DOHH2 (cell line): ENCODE data around the gene RASAL3.

Experiments used
- H3F3A ChIP-seq: fragments of 200-600 bp; sonication (generic), shearing (Covaris generic); 2 replicates; pipeline ENCODE4 v1.6.0; 2016; ENCODE audit warnings: antibody characterized with exemption, mild to moderate bottlenecking; ENCODE audit not compliant: control insufficient read depth, insufficient read depth
- H3K27ac ChIP-seq: fragments of 200-600 bp; sonication (generic); 2 replicates; pipeline ENCODE4 v1.5.1; 2014; ENCODE audit warnings: low read depth, mild to moderate bottlenecking, low read length, moderate library complexity
- H3K27me3 ChIP-seq: fragments of 200-600 bp; sonication (generic); 2 replicates; pipeline ENCODE4 v1.6.1; 2014; ENCODE audit warnings: mild to moderate bottlenecking, low read length, mixed read lengths; ENCODE audit not compliant: control insufficient read depth
- H3K36me3 ChIP-seq: fragments of 200-600 bp; sonication (generic); 2 replicates; pipeline ENCODE4 v1.6.1; 2014; ENCODE audit warnings: mild to moderate bottlenecking, low read length, moderate library complexity, mixed read lengths; ENCODE audit not compliant: control insufficient read depth
- H3K4me1 ChIP-seq: fragments of 200-600 bp; sonication (generic); 2 replicates; pipeline ENCODE4 v1.6.1; 2014; ENCODE audit warnings: mild to moderate bottlenecking, low read length, mixed read lengths; ENCODE audit not compliant: control insufficient read depth
- H3K4me2 ChIP-seq: fragments of 200-600 bp; sonication (generic); 2 replicates; pipeline ENCODE4 v1.6.0; 2014; ENCODE audit warnings: mild to moderate bottlenecking, low read length, moderate library complexity
- H3K4me3 ChIP-seq: fragments of 200-600 bp; sonication (generic); 2 replicates; pipeline ENCODE4 v1.5.1; 2014; ENCODE audit warnings: mild to moderate bottlenecking, low read length, mixed read lengths
- H3K79me2 ChIP-seq: fragments of 200-600 bp; sonication (generic); 2 replicates; pipeline ENCODE4 v1.6.1; 2014; ENCODE audit warnings: mild to moderate bottlenecking, low read length, mixed read lengths; ENCODE audit not compliant: control insufficient read depth
- H3K9me2 ChIP-seq: fragments of 200-600 bp; sonication (generic); replicated peaks from 2 replicates; pipeline ENCODE4 v1.6.1; 2014; ENCODE audit warnings: mild to moderate bottlenecking, low read length, mixed read lengths; ENCODE audit not compliant: control insufficient read depth
- H3K9me3 ChIP-seq: fragments of 200-600 bp; sonication (generic); 2 replicates; pipeline ENCODE4 v1.6.1; 2014; ENCODE audit warnings: antibody characterized with exemption, low read length, mixed read lengths; ENCODE audit not compliant: control insufficient read depth, insufficient read depth
- H4K20me1 ChIP-seq: fragments of 200-600 bp; sonication (generic); 2 replicates; pipeline ENCODE4 v1.6.0; 2014; ENCODE audit warnings: low read depth, mild to moderate bottlenecking, antibody characterized with exemption, low read length, moderate library complexity; ENCODE audit not compliant: control insufficient read depth, insufficient read depth
- EZH2phosphoT487 ChIP-seq: fragments of 200-600 bp; sonication (generic); IDR thresholded peaks from 2 replicates; pipeline ENCODE4 v1.6.1; 2017; ENCODE audit warnings: borderline replicate concordance, mild to moderate bottlenecking, antibody characterized with exemption, low read length, moderate library complexity, mixed read lengths
- TF ChIP-seq, protein P1 (sequence below): fragments of 200-600 bp; sonication (generic); IDR thresholded peaks from one replicate; pipeline ENCODE4 v1.5.1; 2014; ENCODE audit warnings: antibody characterized with exemption, mild to moderate bottlenecking, low read depth, low read length; ENCODE audit not compliant: poor library complexity, severe bottlenecking

RASAL3 gene

DNA sequence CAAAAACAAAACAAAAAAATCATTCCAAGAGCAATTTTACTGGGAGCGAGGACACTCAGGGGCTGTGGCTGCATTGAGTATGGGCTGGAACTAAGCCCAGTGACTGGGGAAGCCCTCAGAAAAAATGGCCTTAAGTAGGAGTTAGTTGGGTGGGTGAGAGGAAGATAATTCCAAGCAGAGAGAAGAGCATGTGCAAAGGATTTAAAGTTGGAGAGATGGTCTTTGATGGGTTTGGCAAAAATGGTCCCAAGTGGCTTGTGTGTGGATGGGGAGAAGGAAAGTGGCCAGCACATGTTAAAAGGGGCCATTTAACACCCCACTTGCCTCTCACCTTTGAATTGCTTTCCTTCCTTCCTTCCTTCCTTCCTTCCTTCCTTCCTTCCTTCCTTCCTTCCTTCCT lies 37.3 kb upstream of the RASAL3 start:
- TF ChIP-seq EZH2phosphoT487, result no peak
- TF ChIP-seq, protein P1, sequence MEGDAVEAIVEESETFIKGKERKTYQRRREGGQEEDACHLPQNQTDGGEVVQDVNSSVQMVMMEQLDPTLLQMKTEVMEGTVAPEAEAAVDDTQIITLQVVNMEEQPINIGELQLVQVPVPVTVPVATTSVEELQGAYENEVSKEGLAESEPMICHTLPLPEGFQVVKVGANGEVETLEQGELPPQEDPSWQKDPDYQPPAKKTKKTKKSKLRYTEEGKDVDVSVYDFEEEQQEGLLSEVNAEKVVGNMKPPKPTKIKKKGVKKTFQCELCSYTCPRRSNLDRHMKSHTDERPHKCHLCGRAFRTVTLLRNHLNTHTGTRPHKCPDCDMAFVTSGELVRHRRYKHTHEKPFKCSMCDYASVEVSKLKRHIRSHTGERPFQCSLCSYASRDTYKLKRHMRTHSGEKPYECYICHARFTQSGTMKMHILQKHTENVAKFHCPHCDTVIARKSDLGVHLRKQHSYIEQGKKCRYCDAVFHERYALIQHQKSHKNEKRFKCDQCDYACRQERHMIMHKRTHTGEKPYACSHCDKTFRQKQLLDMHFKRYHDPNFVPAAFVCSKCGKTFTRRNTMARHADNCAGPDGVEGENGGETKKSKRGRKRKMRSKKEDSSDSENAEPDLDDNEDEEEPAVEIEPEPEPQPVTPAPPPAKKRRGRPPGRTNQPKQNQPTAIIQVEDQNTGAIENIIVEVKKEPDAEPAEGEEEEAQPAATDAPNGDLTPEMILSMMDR, result no peak
- no peaks in the 10 kb centered on the region for H3K79me2 ChIP-seq
- no peaks in the 10 kb centered on the region for H3K9me2 ChIP-seq
- no peak overlapping the region for H3K4me2 ChIP-seq
- no peak overlapping the region for H3K4me3 ChIP-seq
- H3K27me3 ChIP-seq, result no peaks in the 10 kb centered on the region
- no peaks in the 10 kb centered on the region for H3F3A ChIP-seq
- no peak overlapping the region for H3K27ac ChIP-seq
- H3K4me1 ChIP-seq, result no peaks in the 10 kb centered on the region
- H3K36me3 ChIP-seq, result no peaks in the 10 kb centered on the region
- no peaks in the 10 kb centered on the region for H4K20me1 ChIP-seq
- H3K9me3 ChIP-seq, result no peaks in the 10 kb centered on the region

DNA sequence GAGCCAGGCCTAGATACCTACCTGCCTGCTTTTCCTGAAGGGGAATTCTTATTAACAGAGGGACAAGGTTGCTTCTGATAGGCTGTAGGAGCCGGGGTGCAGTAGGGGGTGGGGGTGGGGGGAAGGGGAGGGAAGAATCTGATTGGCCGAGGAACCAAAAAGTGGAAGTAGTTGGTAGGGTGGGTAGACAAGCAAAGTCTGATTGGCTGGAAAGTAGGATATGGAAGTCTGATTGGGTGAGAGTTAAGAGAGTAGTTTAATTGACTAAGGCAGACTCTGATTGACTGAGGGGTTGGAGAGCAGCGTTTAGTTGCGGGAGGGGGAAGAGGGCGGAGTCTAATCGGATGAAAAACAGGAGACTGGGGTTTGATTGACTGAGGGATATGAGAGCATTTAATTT lies 34.6 kb upstream of the RASAL3 start:
- Histone ChIP-seq H3K4me3 (no peak overlapping the region), H3K9me3 (no peaks in the 10 kb centered on the region), H3K4me1 (no peaks in the 10 kb centered on the region), H3F3A (no peaks in the 10 kb centered on the region), H3K36me3 (no peaks in the 10 kb centered on the region), H3K79me2 (no peaks in the 10 kb centered on the region), H3K4me2 (no peak overlapping the region), H3K9me2 (no peaks in the 10 kb centered on the region), H3K27ac (no peak overlapping the region), H3K27me3 (no peaks in the 10 kb centered on the region), H4K20me1 (no peaks in the 10 kb centered on the region)
- TF ChIP-seq, protein P1, result no peak
- no peak for TF ChIP-seq EZH2phosphoT487

DNA sequence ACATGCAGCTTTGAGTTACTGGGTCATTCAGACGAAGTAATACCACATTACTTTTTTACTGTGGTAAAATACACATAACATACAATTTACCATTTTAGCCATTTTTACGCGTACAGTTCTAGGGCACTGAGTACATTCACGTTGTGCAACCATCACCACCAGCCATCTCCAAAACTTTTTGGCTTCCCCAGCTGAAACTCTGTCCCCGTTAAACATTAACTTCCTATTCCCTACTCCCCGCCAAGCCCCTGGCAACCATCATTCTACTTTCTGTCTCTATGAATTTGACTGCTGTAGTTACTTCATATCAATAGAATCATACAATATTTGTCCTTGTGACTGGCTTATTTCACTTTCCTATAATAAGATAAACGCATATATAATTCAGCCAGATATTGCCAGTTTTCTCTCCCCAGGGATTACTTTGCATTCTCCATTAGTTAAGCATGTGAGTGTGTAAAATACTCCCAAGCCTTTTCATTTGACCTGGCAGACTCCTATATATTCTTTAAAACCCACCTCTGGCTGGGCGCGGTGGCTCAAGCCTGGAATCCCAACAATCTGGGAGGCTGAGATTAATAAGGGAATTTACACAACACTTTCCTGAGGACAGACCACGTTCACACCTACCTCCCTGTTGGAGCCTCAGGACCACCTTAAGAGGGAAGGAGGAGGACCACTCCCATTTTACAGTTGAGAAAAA lies 34.0 kb upstream of the RASAL3 start:
- H3K79me2 ChIP-seq, result no peaks in the 10 kb centered on the region
- H3K9me2 ChIP-seq, result no peaks in the 10 kb centered on the region
- H3K4me1 ChIP-seq, result no peaks in the 10 kb centered on the region
- no peaks in the 10 kb centered on the region for H4K20me1 ChIP-seq
- H3K9me3 ChIP-seq, result no peaks in the 10 kb centered on the region
- H3K27me3 ChIP-seq, result no peaks in the 10 kb centered on the region
- TF ChIP-seq, protein P1, result no peak
- no peak for TF ChIP-seq EZH2phosphoT487
- H3K4me2 ChIP-seq, result no peak overlapping the region
- H3K36me3 ChIP-seq, result no peaks in the 10 kb centered on the region
- H3F3A ChIP-seq, result no peaks in the 10 kb centered on the region
- H3K27ac ChIP-seq, result no peak overlapping the region
- H3K4me3 ChIP-seq, result no peak overlapping the region

DNA sequence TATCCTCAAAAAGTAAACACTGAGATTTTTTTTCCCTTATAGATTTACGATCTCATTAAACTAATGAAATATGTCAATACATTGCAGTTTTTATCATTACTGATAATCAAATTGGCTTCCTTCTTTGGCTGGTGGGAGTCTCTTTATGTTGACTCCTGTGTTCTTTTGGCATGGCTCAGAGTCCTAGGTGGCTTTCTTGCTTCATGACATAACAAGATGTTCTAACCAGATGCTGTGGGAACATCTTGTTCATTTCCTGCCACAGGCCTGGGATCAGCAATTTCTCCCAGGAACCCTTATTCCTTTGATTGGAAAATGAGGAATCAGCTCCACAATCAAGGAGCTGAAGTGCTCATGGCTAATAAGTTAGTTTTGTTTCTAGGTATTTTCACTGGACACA lies 30.8 kb upstream of the RASAL3 start:
- Histone ChIP-seq H3K27ac (no peak overlapping the region), H3K9me2 (no peaks in the 10 kb centered on the region), H3K79me2 (no peaks in the 10 kb centered on the region), H3K9me3 (no peaks in the 10 kb centered on the region), H3K4me1 (no peaks in the 10 kb centered on the region), H3K27me3 (no peaks in the 10 kb centered on the region), H3K4me3 (no peak overlapping the region), H3K36me3 (no peaks in the 10 kb centered on the region), H3K4me2 (no peak overlapping the region), H4K20me1 (no peaks in the 10 kb centered on the region), H3F3A (no peaks in the 10 kb centered on the region)
- TF ChIP-seq, protein P1, result no peak
